ENCODE data around the gene CUL2. TPM values are rescaled to one million over a fixed set of nuclear protein-coding genes. Genes with fewer than 3 reads are reported as not detected.
"Not testable (repeated sequence)": the region's sequence is repeated elsewhere in the genome, so short reads cannot be mapped to it uniquely, and the experiment has no call there.

CUL2 gene
- total and polyA plus RNA-seq, 7 donors: 26.2 to 65.6 (median 47.0) TPM

DNA sequence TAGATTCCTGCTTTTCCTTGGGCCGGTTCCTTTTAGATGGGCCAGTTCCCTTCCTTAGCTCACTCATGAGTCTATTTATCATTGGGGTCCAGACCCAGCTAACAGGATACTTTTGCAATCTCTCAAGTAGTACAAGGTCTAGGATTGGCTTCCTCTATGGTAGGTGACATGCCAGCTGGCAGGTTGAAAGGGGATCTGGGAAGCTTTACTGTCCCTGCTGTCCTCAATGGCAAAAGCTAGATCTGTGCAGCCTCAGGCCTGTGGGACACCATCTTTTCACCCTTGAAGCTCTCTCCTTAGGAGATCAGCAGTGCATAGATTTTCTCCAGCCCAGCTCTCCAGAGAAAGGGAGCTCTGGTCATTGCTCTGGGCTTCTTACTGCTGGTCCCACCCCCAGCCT lies 96.4 kb downstream of the CUL2 start:
- WGBS, 3 donors: 89 to 97% (median 95%) methylated on average over 1 of the region's 1 CpG
- Histone ChIP-seq H3K4me3 (no peak overlapping the region), H3K4me1 (no peaks in the 10 kb centered on the region), H3K36me3 (ENCODE audit: insufficient read depth in 1 of 2, low read depth in 1 of 2) (no peaks in the 10 kb centered on the region), H3K27ac (no peak overlapping the region), H3K27me3 (ENCODE audit: insufficient read depth in 3 of 3, low read length in 2 of 3) (no peaks in the 10 kb centered on the region), H3K9me3 (no peaks in the 10 kb centered on the region)
- TF ChIP-seq, protein P1, sequence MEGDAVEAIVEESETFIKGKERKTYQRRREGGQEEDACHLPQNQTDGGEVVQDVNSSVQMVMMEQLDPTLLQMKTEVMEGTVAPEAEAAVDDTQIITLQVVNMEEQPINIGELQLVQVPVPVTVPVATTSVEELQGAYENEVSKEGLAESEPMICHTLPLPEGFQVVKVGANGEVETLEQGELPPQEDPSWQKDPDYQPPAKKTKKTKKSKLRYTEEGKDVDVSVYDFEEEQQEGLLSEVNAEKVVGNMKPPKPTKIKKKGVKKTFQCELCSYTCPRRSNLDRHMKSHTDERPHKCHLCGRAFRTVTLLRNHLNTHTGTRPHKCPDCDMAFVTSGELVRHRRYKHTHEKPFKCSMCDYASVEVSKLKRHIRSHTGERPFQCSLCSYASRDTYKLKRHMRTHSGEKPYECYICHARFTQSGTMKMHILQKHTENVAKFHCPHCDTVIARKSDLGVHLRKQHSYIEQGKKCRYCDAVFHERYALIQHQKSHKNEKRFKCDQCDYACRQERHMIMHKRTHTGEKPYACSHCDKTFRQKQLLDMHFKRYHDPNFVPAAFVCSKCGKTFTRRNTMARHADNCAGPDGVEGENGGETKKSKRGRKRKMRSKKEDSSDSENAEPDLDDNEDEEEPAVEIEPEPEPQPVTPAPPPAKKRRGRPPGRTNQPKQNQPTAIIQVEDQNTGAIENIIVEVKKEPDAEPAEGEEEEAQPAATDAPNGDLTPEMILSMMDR (IDR thresholded peaks at IDR 0.05): no peak
- DNase-seq (no peak), ATAC-seq (no peak)
- intact Hi-C loops (cut with DNase I): loop anchor here in 1 of 2 donors (10.0 kb wide), 1 partner anchor 221 kb away; no protein-coding TSS in a partner anchor

DNA sequence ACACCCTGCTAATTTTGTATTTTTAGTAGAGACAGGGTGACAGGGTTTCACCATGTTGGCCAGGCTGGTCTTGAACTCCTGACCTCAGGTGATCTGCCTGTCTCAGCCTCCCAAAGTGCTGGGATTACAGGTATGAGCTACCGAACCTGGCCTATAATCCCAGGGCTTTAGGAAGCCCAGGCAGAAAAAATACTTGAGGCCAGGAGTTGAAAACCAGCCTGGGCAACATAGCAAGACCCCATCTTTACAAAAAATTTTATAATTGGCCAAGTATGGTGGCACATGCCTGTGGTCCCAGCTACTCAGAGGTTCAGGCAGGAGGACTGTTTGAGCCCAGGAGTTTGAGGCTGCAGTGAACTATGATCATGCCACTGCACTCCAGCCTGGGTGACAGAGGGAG lies 99.0 kb downstream of the CUL2 start:
- ATAC-seq; H3K36me3 ChIP-seq (ENCODE audit: insufficient read depth in 1 of 2, low read depth in 1 of 2); DNase-seq; H3K27me3 ChIP-seq (ENCODE audit: insufficient read depth in 3 of 3, low read length in 2 of 3); H3K4me1 ChIP-seq; H3K9me3 ChIP-seq; H3K4me3 ChIP-seq; H3K27ac ChIP-seq: not testable (repeated sequence)
- intact Hi-C loops (cut with DNase I): loop anchor here in 1 of 2 donors (10.0 kb wide), 1 partner anchor 224 kb away; no protein-coding TSS in a partner anchor
- 78 to 89% (median 85%) methylated on average over 1 of the region's 1 CpG for WGBS, 3 donors

DNA sequence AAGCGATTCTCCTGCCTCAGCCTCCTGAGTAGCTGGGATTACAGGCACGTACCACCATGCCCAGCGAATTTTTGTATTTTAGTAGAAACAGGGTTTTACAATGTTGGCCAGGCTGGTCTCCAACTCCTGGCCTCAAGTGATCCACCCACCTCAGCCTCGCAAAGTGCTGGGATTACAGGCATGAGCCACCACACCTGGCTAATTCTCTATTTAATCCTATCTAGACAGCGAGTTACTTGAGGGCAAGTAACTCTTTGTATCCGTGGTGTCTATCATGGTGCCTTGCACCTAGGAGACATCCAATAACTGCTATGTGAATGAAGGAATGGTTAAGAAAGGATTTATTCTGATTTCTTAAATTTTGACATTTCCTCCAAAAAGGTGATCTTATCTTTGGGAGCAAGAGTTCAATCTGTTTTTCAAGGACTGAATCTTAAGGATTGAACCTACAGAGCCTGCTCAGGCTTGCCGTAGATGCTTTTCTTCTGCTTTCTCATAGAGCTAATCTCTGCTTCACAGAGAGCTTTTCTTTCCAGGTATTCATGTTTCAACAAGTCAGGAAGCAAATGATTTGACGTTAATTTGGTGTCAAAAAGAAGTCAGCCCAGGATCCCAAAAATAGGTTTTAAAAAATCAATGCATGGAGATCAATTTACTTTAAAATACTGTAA lies 101.6 kb downstream of the CUL2 start:
- H3K4me1 ChIP-seq: no peaks in the 10 kb centered on the region
- 84 to 91% (median 88%) methylated on average over 8 of the region's 8 CpGs for WGBS, 3 donors
- DNase-seq: no peak
- TF ChIP-seq, protein P1 (IDR thresholded peaks at IDR 0.05): no peak
- no peak for ATAC-seq
- intact Hi-C loops (cut with DNase I): no loop called here
- no peaks in the 10 kb centered on the region for H3K36me3 ChIP-seq (ENCODE audit: insufficient read depth in 1 of 2, low read depth in 1 of 2)
- no peaks in the 10 kb centered on the region for H3K27me3 ChIP-seq (ENCODE audit: insufficient read depth in 3 of 3, low read length in 2 of 3)
- H3K9me3 ChIP-seq: peaks cover 11% of the 10 kb centered on the region
- H3K27ac ChIP-seq: no peak overlapping the region
- H3K4me3 ChIP-seq: no peak overlapping the region

DNA sequence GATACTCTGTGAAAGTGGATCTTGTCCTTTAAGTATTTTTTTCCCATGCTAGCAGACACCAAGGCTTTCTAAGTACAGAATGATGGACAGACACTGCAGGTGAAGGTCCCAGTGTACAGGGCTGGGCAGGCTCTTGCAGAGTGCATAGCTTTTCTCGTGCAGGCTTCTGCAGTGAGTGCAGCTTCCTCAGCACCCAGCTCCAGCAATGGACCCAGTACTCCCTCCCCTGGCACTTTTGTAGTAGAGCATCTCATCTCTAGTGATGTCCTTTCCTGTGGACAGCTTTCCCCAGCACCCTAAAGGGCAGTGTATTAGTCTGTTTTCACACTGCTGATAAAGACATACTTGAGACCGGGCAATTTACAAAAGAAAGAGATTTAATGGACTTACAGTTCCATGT lies 104.3 kb downstream of the CUL2 start:
- no peaks in the 10 kb centered on the region for H3K36me3 ChIP-seq (ENCODE audit: insufficient read depth in 1 of 2, low read depth in 1 of 2)
- peaks cover 11% of the 10 kb centered on the region for H3K9me3 ChIP-seq
- 58 to 66% (median 63%) methylated on average over 2 of the region's 2 CpGs for WGBS, 3 donors
- ATAC-seq (peak in 1 of 4 donors; percentile 22), DNase-seq (no peak)
- no peak overlapping the region for H3K4me3 ChIP-seq
- no peaks in the 10 kb centered on the region for H3K27me3 ChIP-seq (ENCODE audit: insufficient read depth in 3 of 3, low read length in 2 of 3)
- intact Hi-C loops (cut with DNase I): no loop called here
- no peak overlapping the region for H3K27ac ChIP-seq
- H3K4me1 ChIP-seq: no peaks in the 10 kb centered on the region
- TF ChIP-seq, protein P1 (IDR thresholded peaks at IDR 0.05): no peak

DNA sequence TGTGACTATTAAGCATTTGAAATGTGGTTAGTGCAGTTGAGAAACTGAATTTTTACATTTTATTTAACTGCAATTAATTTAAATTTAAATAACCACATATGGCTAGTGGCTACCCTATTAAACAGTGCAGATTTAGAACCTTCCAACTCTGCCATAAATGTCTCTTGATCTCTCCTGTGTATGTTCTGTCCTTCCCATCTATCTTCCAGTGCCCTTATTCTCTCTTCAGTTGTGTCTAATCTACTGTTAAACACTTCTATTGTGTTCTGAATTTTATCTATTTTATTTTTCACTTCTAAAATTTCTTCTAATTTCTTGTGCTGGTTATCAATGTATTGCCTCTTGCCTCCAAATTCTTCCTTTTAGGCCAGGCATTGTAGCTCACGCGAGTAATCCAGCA lies 105.0 kb downstream of the CUL2 start:
- no peaks in the 10 kb centered on the region for H3K4me1 ChIP-seq
- ATAC-seq: no peak
- no peaks in the 10 kb centered on the region for H3K36me3 ChIP-seq (ENCODE audit: insufficient read depth in 1 of 2, low read depth in 1 of 2)
- no peak for DNase-seq
- no peak overlapping the region for H3K4me3 ChIP-seq
- intact Hi-C loops (cut with DNase I): no loop called here
- no peaks in the 10 kb centered on the region for H3K27me3 ChIP-seq (ENCODE audit: insufficient read depth in 3 of 3, low read length in 2 of 3)
- no peak overlapping the region for H3K27ac ChIP-seq
- H3K9me3 ChIP-seq: peaks cover 11% of the 10 kb centered on the region
- WGBS, 3 donors: 98 to 100% (median 98%) methylated on average over 2 of the region's 2 CpGs
- TF ChIP-seq, protein P1 (IDR thresholded peaks at IDR 0.05): no peak

Measured in psoas muscle (tissue), 8 donors.